Measurements from ENCODE around the gene PKP3. TPM values are rescaled to one million over a fixed set of nuclear protein-coding genes. Genes with fewer than 3 reads are reported as not detected.
A peak's percentile ranks its signal among the peaks of the same experiment; 100 is the strongest.

Gene PKP3
- total RNA-seq, 1 donor: 5.6 TPM

DNA sequence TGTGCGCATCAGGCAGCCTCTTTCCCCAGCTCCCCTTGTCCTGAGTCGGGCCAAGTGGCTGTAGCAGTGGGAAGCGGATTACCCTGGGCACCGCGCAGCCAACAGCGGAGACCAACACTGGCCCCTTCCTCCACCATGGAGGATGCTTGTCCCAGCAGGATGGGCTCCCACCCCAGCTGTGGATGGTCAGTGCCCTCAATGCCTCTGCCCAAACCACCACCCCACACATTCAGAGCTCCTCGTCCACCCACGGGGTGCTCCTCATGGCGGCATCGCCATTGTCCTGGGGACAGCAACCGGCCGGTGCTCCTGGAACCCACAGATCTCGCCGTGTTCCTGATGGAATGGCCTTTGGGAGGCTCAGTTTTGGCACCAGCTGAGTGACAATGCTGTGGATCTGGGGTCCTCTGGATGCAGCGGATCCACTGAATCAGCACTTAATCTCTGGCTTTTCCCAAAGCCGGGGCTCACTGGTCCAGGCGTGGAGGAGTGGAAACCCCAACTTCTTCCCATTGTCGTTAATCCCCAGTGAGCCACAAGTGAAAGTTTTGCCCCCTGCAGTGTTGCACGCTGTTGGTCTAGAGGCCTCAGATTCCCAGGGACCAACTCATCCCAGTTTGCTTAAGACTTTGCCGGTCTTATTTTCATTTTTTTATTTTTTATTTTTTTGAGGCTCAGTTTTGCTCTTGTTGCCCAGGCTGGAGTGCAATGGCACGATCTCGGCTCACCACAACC lies 28.9 kb upstream of the PKP3 start:
- TF ChIP-seq, protein P1, sequence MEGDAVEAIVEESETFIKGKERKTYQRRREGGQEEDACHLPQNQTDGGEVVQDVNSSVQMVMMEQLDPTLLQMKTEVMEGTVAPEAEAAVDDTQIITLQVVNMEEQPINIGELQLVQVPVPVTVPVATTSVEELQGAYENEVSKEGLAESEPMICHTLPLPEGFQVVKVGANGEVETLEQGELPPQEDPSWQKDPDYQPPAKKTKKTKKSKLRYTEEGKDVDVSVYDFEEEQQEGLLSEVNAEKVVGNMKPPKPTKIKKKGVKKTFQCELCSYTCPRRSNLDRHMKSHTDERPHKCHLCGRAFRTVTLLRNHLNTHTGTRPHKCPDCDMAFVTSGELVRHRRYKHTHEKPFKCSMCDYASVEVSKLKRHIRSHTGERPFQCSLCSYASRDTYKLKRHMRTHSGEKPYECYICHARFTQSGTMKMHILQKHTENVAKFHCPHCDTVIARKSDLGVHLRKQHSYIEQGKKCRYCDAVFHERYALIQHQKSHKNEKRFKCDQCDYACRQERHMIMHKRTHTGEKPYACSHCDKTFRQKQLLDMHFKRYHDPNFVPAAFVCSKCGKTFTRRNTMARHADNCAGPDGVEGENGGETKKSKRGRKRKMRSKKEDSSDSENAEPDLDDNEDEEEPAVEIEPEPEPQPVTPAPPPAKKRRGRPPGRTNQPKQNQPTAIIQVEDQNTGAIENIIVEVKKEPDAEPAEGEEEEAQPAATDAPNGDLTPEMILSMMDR (IDR thresholded peaks at IDR 0.05; ENCODE audit: insufficient read depth, low read length): no peak
- no peak for DNase-seq (ENCODE audit: low read depth)
- no peak overlapping the region for H3K4me3 ChIP-seq (ENCODE audit: low read depth, low read length)

DNA sequence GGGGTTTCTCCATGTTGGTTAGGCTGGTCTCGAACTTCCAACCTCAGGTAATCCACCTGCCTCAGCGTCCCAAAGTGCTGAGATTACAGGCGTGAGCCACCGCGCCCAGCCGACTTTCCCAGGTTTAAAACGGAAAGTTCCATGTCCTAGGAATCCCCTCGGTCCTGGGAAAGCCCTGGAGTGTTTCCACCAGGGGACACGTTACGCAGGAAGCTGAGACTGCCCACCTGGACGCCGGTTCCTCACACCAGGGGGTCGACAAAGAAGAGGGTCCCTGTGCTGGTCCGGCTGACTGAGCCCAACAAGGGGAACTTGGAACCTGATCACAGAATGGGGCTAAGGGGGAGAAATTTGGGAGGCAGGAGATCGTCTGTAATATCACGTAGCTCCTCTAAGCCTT lies 28.2 kb upstream of the PKP3 start:
- TF ChIP-seq, protein P1 (IDR thresholded peaks at IDR 0.05; ENCODE audit: insufficient read depth, low read length): no peak
- DNase-seq (ENCODE audit: low read depth): no peak
- no peak overlapping the region for H3K4me3 ChIP-seq (ENCODE audit: low read depth, low read length)

DNA sequence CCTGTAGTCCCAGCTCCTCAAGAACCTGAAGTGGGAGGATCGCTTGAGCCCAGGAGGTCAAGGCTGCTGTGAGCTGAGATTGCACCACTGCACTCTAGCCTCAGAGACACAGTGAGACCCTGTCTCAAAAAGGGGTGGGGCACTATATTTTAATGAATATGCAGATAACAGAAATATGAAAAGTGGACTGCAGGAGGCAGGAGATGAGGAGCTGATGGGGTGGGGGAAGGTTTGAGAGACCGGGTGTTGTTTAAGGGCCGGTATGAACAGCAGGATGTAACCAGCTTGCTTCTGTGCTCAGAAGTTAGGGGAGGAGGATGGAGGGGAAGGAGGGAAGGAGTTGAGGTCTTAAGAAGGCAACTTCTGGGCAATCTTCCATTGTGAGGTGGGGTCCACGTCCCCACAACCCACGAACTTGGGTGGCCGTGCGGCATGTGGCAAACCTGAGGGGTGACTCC lies 26.0 kb upstream of the PKP3 start:
- H3K4me3 ChIP-seq (ENCODE audit: low read depth, low read length): no peak overlapping the region
- TF ChIP-seq, protein P1 (IDR thresholded peaks at IDR 0.05; ENCODE audit: insufficient read depth, low read length): no peak
- DNase-seq (ENCODE audit: low read depth): no peak

DNA sequence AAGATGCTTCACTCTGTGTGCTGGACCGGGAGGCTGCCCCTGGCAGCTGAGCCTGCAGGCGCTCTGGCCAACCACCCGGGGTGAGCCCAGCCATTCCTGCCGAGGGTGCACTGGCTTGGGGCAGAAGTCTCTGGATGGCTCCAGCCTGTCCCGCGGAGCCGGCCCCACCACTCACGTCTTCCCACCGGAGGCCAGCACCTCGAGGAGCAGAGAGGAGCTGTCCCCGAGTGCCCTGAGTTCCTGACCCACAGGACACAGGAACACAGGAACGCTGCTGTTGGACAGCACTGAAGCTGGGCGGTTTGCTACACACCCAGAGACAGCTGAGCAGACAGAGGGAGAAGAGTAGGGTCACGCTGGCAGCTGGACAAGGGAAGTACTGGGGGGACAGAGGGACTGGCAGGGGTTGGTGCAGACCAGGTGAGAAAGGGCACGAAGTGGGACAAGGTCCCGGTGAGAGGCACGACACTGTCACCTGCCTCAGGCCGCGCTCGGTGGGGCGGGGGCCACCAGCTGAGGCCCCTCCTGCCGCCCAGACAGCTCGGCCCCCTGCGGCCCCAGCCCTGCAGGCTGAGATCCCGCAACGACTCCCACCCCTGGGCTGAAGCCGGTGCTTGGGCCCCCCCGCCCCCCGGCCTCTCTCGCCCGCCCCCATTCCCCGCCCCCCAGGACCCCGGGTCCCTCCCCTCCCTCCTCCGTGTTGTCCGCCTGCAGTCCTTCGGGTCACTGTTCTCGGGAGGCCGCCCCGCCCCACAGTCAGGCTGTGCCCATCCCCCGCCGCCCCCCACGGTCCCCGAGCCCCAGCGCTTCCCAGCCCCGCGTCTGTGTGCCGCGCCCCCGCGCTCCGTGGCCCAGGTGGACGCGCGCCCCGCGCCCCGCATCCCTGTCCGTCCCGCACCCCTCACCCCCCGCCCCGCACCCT lies 25.3 kb upstream of the PKP3 start:
- DNase-seq (ENCODE audit: low read depth): peak; percentile 8
- peak overlapping the region; percentile 50 for H3K4me3 ChIP-seq (ENCODE audit: low read depth, low read length)
- TF ChIP-seq, protein P1 (IDR thresholded peaks at IDR 0.05; ENCODE audit: insufficient read depth, low read length): no peak

DNA sequence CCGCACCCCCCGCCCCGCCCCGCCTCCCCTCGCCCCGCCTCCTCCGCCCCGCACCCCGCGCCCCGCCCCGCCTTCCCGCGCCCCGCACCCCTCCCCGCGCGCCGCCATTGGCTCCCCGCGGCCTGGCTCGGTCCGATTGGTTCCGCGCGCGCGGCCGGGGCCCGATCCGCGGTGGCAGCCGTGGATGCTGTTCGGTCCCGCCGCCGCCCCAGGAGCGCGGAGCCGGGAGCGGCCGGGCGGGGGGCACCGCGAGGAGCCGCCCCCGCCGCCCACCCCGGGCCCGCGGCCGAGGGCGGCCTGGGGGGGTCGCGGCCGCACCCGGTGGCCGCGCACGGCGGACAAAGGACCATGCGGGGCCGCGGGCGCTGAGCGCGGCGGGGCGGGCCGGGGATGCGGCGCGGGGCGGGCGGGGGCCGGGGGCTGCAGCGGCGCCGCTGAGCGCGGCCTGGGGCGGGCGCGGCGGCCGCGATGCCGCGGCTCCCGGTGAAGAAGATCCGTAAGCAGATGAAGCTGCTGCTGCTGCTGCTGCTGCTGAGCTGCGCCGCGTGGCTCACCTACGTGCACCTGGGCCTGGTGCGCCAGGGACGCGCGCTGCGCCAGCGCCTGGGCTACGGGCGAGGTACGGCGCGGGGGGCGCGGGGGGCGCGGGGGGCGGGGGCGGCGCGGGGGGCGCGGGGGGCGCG lies 24.5 kb upstream of the PKP3 start, which contains the start of gene B4GALNT4:
TSS of gene B4GALNT4 (plus strand) at position 164 of the 683 bp plus-strand sequence. CDS start at position 469, 305 bp downstream.
- peak; percentile 22 for DNase-seq (ENCODE audit: low read depth)

More for the DNA sequence above, 24.5 kb upstream of the PKP3 start, which contains the start of gene B4GALNT4:
- peak within 1 kb of the TSS; percentile 67 for H3K4me3 ChIP-seq (ENCODE audit: low read depth, low read length)
- TF ChIP-seq, protein P1 (IDR thresholded peaks at IDR 0.05; ENCODE audit: insufficient read depth, low read length): no peak
